Limb (tissue), 2 donors: ENCODE measurements around the gene HES5.

ENCODE experiments used
- DNase-seq, 2 donors: peaks; one replicate each; pipeline ENCODE4 v3.0.0-alpha.2; 2016; ENCODE audit errors: extremely low spot score in 2 of 2

HES5 gene

GRCh38 chr1:2516124-2516523 is 13.9 kb downstream of the HES5 start:
- no peak for DNase-seq

- no peak for DNase-seq
Measured at GRCh38 chr1:2515763-2516080, 14.3 kb downstream of the HES5 start.

- DNase-seq: no peak
Measured at GRCh38 chr1:2514863-2515762, 14.9 kb downstream of the HES5 start.

GRCh38 chr1:2513939-2514652 is 16.0 kb downstream of the HES5 start:
- no peak for DNase-seq

GRCh38 chr1:2512862-2513421 is 17.1 kb downstream of the HES5 start:
- DNase-seq: no peak

- DNase-seq: no peak
Measured at GRCh38 chr1:2510366-2511155, 19.5 kb downstream of the HES5 start.

GRCh38 chr1:2509589-2509988 is 20.5 kb downstream of the HES5 start:
- no peak for DNase-seq

- no peak for DNase-seq
Measured at GRCh38 chr1:2508751-2509150, 21.3 kb downstream of the HES5 start.

GRCh38 chr1:2508180-2508579 is 21.9 kb downstream of the HES5 start:
- DNase-seq: no peak

GRCh38 chr1:2507744-2508155 is 22.3 kb downstream of the HES5 start:
- DNase-seq: no peak

- no peak for DNase-seq
Measured at GRCh38 chr1:2506901-2507565, 23.0 kb downstream of the HES5 start.

- DNase-seq: no peak
Measured at GRCh38 chr1:2506007-2506860, 23.8 kb downstream of the HES5 start.

GRCh38 chr1:2505461-2505994 is 24.5 kb downstream of the HES5 start:
- DNase-seq: no peak

- no peak for DNase-seq
Measured at GRCh38 chr1:2504949-2505272, 25.2 kb downstream of the HES5 start.

- peak in 1 of 2 donors; percentile 72 for DNase-seq
Measured at GRCh38 chr1:2504225-2504948, 25.7 kb downstream of the HES5 start.

GRCh38 chr1:2503554-2504224 is 26.4 kb downstream of the HES5 start:
- no peak for DNase-seq

GRCh38 chr1:2502661-2503553 is 27.2 kb downstream of the HES5 start:
- DNase-seq: no peak

- DNase-seq: no peak
Measured at GRCh38 chr1:2502210-2502609, 27.9 kb downstream of the HES5 start.
